Left renal pelvis (tissue), 4 donors: ENCODE measurements around the gene FEZF2. TPM values are rescaled to one million over a fixed set of nuclear protein-coding genes. Genes with fewer than 3 reads are reported as not detected.

Experiments used
- DNase-seq, 4 donors: peaks; one replicate each; pipeline ENCODE4 v3.0.0-alpha.2; 2013; ENCODE audit warnings: low read depth in 4 of 4, low spot score in 3 of 4
- polyA plus RNA-seq, 4 donors: library from polyadenylated mRNA; unstranded; fragments of 120-200 nt; gene quantifications; one replicate each; pipeline ENCODE4 v1.2.1, GENCODE V29; 2013; ENCODE audit not compliant: insufficient read length in 4 of 4

Gene FEZF2
- polyA plus RNA-seq, 4 donors = not detected

GRCh38 chr3:62373714-62374333, 474 bp upstream of the FEZF2 start:
- no peak for DNase-seq

- DNase-seq = no peak
These were observed 719 bp downstream of the FEZF2 start for GRCh38 chr3:62372621-62373041.

GRCh38 chr3:62371720-62372591, 1.4 kb downstream of the FEZF2 start:
- no peak for DNase-seq

GRCh38 chr3:62370858-62371719, 2.3 kb downstream of the FEZF2 start:
- no peak for DNase-seq

- no peak for DNase-seq
These were observed 3.1 kb downstream of the FEZF2 start for GRCh38 chr3:62370112-62370857.

- DNase-seq = no peak
These were observed 3.9 kb downstream of the FEZF2 start for GRCh38 chr3:62369476-62369743.

GRCh38 chr3:62368705-62369475, 4.5 kb downstream of the FEZF2 start:
- no peak for DNase-seq

- DNase-seq = no peak
These were observed 5.1 kb downstream of the FEZF2 start for GRCh38 chr3:62368290-62368704.

- no peak for DNase-seq
These were observed 5.6 kb downstream of the FEZF2 start for GRCh38 chr3:62367763-62368195.

GRCh38 chr3:62366126-62366484, 7.2 kb downstream of the FEZF2 start:
- DNase-seq = no peak

- no peak for DNase-seq
These were observed 7.8 kb downstream of the FEZF2 start for GRCh38 chr3:62365391-62366125.

GRCh38 chr3:62364191-62364590, 9.2 kb downstream of the FEZF2 start:
- no peak for DNase-seq

- DNase-seq = no peak
These were observed 10.1 kb downstream of the FEZF2 start for GRCh38 chr3:62363275-62363674.

- no peak for DNase-seq
These were observed 11.5 kb downstream of the FEZF2 start for GRCh38 chr3:62361824-62362223.

- DNase-seq = no peak
These were observed 12.1 kb downstream of the FEZF2 start for GRCh38 chr3:62361261-62361660.

GRCh38 chr3:62359531-62359930, 13.8 kb downstream of the FEZF2 start:
- no peak for DNase-seq

GRCh38 chr3:62356356-62356755, 17.0 kb downstream of the FEZF2 start:
- no peak for DNase-seq

- DNase-seq = no peak
These were observed 17.6 kb downstream of the FEZF2 start for GRCh38 chr3:62355703-62356102.

- no peak for DNase-seq
These were observed 29.6 kb downstream of the FEZF2 start for GRCh38 chr3:62343755-62344154.
